Hematopoietic multipotent progenitor cell treated with erythropoietin and hydrocortisone succinate and interleukin-3 and kit ligand, for 6 days (in vitro differentiated cells): ENCODE data around the gene ENDOG.

Experiments used
- DNase-seq: peaks from one replicate; pipeline ENCODE4 v3.0.0-alpha.2; 2015

ENDOG gene

DNA sequence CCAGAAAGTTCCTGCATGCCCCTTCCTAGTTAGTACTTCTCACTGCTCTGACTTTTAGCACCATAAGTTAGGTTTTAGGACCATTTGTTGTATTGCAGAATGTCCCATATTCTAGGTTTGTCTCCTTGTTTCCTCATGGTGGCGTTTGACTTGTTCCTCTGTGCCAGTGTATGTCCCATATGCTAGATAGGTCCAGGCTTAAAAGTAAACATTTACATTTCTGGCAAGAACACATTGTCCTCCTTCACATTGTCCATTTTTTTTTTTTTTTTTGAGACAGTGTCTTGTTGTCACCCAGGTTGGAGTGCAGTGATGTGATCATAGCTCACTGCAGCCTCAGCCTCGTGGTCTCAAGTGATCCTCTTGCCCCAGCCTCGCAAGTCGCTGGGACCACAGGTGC, 15.8 kb upstream of the ENDOG start:
- no peak for DNase-seq

DNA sequence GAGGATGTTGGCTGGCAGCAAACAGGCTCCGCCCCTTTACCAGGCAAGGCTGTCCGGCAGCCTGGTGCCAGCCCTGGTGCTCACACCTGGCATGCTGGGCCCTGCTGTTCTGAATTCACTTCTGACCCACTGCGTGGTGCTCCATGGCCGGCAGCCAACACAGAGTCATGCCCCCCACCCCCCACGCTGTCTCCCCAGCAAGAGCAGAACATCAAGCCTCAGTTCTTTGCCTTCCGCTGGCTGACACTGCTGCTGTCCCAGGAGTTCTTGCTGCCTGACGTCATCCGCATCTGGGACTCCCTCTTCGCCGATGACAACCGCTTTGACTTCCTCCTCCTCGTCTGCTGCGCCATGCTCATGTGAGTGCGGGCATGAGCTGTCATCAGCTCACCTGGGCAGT, 12.6 kb upstream of the ENDOG start:
- no peak for DNase-seq

DNA sequence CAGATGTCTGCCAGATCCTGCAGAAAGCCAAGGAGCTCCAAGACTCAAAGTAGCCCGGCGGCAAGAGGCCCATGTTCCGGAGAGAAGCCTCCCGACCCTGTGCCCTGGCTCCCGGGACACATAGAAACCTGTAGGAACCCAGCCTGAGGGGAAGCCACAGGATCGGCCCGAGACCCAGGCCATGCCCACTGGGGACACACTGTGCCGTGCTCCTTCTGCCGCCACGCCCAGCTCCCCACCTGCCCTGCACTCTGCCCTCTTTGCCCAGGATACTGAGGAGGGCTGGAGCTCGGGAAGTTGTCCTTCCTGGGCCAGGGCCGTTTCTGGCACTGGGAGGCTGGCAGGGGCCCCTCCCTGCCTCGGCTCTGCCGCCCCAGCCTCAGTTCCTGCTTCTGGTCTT, 10.5 kb upstream of the ENDOG start:
- no peak for DNase-seq

DNA sequence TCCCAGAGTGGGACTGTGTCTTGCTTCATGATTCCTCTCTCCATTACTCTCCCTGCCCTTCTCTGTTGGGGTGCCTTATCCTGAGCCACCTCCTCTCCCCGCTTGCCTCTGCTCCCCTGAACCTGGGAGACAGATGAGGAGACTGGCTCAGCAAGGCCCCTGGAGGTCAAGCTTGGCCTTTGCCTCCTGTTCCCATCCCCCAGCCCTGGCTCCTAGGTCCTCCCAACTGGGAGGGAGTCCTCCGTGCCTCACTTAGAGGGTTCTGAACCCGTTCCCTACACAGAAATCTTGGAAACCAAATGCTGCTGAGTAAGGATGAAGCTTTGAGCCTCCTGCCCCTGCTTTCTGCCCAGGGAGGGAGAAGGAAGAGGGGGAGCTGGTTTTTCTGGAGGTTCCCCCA, 9.8 kb upstream of the ENDOG start:
- DNase-seq: no peak

DNA sequence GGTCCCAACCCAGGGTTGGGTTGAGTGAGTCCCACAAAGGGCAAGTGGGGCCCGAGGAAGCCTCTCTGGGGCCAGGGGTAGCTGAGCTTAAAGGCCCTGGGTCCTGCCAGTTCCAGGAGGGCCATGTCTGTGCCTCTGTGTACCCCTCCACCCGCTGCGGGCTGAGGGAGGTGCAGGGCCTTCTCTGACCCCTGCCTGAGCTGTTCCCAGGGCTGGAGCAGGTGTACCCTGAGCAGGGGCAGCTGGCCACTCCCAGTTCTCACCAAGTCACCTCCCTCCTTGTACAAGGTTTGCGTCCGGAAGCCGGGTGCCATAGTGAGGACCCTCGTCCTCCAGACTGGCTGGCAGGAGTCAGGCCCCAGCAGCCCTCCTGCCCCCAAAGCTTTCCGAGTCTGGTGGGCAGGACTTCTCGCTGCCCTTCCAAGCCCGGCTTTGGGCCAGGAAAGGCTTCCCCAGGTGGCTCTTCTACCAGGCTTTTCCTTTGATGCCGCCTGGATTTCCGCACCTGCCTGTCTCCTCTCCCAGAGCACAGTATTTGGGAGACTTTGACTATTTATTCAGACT, 9.2 kb upstream of the ENDOG start:
- no peak for DNase-seq

DNA sequence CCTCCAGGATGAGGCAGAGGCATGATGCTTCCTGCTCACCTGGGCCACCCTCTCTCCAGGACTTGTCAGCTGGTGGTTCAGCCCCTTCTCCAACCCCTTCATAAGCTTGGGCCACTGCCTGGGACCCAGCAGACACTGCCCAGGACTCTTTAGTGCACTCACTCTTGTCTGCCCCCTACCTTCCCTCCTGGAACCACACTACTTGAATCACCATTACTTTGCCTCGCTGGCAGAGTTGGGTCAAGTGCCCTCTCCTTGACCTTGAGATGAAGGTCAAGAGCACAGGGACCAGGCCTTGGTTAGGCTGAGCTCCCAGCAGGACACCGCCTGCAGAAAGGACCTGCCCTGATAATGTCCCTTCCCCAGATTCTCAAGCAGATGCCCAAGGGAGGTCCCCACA, 8.5 kb upstream of the ENDOG start:
- no peak for DNase-seq

DNA sequence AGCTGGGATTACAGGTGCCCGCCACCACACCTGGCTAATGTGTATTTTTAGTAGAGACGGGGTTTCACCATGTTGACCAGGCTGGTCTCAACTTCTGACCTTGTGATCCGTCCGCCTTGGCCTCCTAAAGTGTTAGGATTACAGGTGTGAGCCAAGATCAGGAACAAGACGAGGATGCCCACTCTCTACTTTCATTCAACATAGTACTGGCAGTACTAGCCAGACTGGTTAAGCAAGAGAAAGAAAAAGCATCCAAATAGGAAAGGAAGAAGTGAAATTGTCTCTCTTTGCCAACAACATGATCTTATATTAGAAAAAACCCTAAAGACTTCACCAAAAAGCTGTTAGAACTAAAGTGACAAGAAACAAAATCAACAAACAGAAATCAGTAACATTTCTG, 7.4 kb upstream of the ENDOG start:
- DNase-seq: no peak

DNA sequence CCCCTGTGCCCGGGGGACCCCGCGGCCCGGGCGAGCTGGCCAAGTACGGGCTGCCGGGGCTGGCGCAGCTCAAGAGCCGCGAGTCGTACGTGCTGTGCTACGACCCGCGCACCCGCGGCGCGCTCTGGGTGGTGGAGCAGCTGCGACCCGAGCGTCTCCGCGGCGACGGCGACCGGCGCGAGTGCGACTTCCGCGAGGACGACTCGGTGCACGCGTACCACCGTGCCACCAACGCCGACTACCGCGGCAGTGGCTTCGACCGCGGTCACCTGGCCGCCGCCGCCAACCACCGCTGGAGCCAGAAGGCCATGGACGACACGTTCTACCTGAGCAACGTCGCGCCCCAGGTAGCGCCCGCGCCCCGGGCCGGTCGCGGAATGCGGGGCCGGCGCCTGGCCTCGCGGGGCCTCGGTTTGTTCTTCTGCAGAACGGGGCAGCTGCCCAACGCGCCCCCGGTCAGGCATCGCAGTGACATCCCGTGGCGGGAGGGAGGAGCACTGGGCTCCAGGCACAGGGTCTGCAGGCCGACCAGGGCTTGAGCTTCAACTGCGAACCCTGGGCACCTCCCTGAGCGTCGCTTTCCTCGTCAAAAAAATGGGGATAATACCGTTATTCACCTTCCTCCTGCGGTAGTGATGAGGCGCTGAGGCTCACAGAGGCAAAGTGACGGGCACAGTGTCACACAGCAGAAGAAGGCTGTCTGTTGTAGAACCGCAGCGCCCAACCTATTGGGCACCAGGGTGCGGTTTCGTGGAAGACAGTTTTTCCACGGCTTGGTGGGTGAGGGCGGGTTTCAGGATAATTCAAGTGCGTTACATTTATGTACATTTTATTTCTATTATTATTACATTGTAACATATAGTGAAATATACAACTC, 777 bp downstream of the ENDOG start:
- peak; percentile 59 for DNase-seq

DNA sequence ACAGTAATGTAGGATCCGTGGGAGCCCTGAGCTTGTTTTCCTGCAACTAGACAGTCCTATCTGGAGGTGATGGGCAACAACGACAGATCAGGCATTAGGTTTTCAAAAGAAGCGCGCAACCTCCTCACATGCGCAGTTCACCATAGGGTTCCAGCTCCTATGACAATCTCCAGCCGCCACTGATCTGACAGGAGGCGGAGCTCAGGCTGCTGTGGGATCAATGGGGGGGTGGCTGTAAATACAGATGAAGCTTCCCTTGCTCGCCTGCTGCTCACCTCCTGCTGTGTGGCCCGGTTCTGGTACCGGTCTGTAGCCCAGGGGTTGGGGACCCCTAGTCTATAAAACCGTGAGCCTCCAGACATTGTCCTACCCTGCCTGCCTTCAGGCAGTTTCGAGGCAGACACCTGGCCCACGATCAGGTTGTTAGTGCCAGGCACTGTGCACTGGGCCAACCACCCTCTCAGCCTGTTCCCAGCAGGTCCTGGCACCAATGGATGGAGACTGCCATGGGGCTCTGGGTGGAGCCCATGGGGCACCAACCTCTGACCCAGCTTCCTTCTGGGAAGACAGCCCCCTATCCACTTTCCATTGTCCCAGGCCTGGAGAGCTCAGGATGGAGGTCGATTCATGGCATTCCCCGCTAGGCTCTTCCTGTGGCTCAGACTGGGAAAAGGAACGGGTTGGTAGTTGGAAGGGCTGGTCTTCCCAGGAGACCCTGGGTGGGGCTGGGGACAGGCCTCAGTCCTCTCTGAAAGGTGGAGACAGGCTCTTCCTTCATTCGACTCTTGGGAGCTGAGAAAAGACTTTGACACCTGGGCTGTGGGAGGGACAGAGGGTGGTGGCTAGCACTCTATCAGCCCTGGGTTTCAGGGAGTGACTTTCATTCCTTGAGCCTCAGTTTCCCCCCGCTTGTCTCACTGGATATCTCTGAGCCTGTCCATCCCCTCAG, 1.7 kb downstream of the ENDOG start:
- DNase-seq: peak; percentile 51

DNA sequence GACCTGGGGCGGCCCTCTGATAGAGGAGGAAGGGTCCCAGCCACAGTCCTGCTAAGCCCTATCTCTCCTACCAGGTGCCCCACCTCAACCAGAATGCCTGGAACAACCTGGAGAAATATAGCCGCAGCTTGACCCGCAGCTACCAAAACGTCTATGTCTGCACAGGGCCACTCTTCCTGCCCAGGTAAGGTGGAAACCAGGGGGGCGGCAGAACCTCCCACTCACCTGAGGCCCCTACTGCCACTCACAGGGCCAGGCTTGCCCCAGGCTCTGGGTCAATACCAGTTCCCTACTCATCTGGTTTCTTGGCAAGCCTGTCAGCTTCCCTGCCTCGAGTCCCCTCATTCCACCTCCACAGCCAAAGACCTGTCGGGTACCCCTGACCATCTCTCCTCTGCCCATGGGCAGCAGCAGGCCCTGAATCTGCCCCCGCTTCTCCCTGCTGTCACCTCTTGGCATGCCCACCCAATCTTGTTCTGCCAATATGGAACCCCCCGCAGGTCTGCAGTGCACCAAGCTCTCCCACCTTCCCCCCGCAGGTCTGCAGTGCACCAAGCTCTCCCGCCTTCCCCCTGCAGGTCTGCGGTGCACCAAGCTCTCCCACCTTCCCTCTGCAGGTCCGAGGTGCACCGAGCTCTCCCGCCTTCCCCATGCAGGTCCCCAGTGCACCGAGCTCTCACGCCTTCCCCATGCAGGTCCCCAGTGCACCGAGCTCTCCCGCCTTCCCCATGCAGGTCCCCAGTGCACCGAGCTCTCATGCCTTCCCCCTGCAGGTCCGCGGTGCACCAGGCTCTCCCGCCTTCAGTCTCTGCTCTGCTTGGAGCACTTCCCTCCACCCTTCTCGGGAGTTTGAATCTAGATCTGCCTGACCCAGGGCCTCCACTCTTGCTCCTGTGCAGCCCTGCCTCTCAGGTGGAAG, 2.6 kb downstream of the ENDOG start:
- DNase-seq: no peak

DNA sequence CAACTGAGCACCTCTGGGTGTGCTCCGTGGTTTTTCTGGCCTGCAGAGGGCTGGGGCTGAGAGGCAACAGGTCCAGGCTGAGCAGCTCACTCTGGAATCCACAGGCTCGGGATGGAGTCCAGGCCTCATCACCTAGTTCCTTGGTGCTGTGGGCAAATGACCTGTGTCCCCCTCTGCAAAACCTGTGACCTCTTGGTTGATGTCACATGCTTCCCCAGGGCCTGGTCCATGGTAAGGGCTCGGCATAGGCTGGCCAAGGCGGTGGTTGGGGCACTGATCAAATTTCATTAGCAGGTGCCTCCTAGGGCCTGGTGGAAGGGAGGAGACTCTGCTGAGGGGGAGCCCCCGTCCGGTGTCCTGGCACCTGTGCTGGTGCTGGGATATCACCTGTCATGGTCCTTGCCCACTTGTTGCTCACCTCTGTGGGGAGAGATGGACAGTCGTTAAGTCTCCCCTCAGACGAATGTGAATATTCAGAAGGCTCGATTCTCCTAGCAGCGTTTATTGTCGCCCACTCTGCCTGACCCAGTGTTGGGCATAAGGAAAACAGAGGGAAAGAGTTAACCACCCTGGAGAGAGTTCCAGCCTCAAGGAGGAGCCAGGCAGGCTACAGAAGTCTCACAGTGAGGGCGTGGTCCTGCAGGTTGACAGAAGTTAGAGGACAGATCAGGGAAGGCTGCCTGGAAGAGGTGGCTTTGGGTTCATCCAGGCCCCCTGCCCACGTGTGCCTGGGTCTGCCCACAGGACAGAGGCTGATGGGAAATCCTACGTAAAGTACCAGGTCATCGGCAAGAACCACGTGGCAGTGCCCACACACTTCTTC, 3.5 kb downstream of the ENDOG start:
- DNase-seq: no peak

DNA sequence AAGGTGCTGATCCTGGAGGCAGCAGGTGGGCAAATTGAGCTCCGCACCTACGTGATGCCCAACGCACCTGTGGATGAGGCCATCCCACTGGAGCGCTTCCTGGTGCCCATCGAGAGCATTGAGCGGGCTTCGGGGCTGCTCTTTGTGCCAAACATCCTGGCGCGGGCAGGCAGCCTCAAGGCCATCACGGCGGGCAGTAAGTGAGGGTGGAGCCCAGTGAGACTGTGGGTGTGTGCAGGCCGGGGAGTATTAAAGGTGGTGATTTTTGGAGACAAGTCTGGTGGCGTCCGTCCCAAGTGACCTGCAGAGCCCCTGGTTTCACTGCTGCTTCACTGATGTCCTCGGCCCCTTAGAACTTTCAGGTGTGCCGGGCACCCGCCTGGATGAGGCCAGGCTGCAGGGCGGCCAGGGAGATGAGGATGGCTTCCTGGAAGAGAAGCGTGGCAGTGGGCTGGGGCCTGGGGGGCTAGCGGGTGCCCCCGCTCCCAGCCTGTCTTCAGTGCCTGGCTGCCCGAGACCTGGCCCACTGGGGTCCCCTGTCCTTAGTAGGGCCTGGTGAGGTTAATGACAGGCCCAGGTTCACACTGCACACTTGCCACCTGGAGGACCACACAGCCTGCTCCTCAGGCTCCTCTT, 4.2 kb downstream of the ENDOG start:
- no peak for DNase-seq

DNA sequence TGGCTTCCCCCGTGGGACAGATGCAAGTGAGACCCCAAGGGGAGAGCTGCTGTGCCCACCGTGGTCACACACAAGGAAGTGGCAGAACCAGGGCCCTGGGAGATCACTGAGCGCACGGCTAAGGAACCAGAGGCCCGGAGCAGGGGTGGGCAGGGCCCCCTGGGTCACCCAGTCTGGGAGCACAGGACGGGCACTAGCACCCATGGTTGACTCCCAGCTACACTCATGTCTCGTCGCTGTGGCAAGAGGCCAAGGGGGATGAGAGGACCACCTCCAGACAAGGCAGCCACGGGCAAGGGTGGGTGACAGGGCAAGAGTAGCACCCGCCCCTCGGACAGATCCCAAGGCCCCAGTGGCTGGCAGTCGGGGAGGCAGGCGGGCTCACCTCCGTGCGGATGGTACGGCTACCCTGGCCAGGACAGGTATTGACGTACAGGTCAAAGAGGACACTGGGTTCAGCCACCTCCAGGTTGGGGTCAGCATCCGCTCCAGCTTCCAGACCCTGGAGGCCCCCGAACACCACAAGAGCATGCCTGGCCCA, 5.1 kb downstream of the ENDOG start:
- no peak for DNase-seq

DNA sequence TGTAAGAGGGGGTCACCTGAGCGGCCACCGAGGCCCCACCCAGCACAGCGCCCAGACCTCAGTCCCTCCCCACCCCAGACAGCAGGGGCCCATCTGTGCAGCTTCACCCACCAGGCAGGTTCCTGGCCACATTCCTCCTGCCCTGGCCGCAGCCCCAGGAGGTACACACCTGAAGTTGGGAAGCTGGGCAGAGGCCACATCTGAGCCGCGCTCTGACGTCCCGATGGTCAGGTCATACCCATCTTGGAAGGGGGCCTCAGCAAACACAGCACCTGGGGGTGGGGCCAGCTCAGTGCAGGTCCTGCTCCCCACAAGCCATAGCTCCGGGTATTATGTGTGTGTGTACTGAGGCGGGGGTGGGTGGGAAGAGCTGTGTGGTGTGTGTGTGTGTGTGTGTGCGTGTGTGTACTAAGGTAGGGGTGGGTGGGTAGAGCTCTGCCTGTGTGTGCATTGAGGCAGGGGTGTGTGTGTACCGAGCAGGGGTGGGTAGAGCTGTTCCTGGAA, 5.7 kb downstream of the ENDOG start:
- no peak for DNase-seq

DNA sequence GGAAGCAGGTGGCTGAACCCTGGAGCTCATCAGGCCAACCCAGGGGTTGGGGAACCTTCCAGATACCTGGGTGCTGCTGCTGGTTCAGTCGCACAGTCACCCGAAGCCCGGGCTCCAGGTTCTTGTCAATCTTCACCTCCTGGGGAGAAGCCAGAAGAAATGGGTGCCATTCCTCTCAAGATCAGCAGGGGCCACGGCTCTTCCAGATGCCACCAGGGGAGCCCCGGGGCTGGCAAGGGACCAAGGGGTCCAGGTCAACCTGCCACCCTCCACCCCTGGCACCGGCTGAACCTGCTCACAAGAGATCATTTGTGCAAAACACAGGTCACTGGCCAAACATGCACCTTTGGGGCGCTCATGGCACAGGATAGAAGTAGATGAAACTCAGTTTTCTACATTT, 6.6 kb downstream of the ENDOG start:
- DNase-seq: no peak

DNA sequence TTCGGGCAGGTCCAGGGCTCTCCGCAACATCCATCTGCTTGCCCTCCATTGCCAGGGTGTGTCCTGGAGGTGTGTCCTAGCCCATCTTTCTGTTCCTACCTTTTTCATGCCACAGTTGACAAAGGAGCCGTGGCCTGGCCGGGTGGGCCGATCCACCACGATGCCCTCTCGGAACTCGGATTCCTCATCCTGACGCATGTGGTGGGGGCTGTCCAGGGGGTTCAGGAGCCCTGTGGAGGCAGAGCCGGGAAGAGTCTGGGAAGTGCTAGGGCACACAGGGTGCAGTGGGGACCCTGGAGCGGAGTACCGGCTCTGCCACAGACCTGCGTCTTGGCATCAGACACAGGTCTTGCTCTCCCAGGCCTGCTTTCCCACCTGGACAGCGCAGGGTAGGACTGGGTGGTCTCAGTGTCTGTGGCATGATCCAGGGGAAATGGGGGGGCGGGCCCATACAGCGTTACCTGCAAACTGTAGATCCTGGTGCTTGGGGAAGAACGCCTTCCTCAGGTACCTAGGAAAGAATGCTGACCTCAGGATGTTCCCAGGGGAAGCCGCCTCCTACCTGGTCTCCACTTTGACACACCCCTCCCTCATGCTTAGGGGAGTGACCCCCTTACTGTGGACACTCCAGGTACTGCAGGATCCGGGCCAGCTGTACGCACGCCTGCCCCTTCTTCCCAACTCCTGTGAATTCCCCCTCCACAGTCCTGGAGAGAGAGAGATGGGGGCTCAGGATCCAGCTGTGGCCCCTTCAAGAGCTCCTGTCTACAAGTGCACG, 7.8 kb downstream of the ENDOG start:
- DNase-seq: no peak

DNA sequence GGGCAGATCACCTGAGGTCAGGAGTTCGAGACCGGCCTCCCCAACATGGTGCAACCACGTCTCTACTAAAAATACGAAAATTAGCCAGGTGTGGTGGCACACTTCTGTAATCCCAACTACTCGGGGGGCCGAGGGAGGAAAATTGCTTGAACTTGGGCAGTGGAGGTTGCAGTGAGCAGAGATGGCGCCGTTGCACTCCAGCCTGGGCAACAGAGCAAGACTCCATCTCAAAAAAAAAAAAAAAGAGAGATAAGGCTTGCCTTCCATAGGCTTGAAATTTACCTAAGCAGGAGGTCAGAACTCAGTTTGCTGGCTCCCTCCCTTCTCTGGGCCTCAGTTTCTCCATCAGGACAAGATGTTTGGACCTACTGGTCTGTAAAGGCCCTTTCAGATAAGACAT, 10.0 kb downstream of the ENDOG start:
- DNase-seq: no peak

DNA sequence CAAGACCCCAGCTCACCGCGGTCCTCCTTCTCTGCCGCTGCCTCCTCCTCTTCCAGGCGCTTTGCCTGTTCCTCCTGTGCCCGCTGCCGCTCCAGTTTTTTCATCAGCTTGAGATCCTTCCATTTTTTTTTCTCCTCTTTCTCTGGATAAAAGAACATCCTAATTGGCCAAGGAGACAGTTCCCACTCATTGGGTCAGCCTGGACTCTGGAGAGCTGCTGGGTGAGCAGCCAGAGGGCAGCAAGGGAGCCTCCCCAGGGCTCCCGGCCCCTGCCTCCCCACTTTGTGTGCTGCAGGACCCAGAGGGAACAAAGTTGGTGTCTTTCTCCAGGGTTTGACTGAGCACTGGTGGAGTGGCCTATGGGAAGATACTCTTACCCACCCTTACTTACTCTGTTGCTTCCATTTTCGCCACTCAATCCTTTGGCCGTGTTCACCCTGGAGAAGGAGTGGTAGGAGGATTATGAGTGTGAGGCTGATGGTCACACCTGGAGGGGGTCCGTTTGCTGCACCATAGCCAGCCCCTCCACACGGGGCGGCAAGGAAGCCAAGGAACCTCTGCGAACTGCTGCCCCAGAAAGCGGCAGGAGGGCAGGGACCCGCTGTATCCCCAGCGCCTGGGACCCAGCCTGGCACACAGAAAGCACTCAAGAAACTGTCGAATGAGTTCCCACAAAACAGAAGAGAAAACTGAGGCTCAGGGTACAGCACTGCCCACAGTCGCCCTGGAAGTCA, 10.6 kb downstream of the ENDOG start:
- DNase-seq: peak; percentile 19
